ENCODE measurements around the gene ELMO2. TPM values are rescaled to one million over a fixed set of nuclear protein-coding genes. Genes with fewer than 3 reads are reported as not detected.
A peak's percentile ranks its signal among the peaks of the same experiment; 100 is the strongest.
"Not testable (repeated sequence)": the region's sequence is repeated elsewhere in the genome, so short reads cannot be mapped to it uniquely, and the experiment has no call there.

ELMO2 gene
- total RNA-seq, 2 experiments from 2014 or later: 80.3 to 85.5 TPM

GRCh38 chr20:46399401-46399800 is 7.0 kb downstream of the ELMO2 start:
- DNase-seq (no peak), ATAC-seq (no peak)
- H3K36me3 Mint-ChIP-seq: peaks cover 30% of the 10 kb centered on the region
- H3K27me3 Mint-ChIP-seq: no peaks in the 10 kb centered on the region
- H3K27ac Mint-ChIP-seq: peak overlapping the region; percentile 84
- peak overlapping the region; percentile 26 for H3K4me3 Mint-ChIP-seq
- CTCF ChIA-PET: interaction anchor here (1.0 to 1.8 kb wide), 4 partner anchors 35 to 93 kb away, joined by 3 to 8 read pairs (median 3); no protein-coding TSS in a partner anchor
- H3K4me1 Mint-ChIP-seq: peaks cover 57% of the 10 kb centered on the region
- no peaks in the 10 kb centered on the region for H3K9me3 Mint-ChIP-seq (ENCODE audit: low read depth)

DNA sequence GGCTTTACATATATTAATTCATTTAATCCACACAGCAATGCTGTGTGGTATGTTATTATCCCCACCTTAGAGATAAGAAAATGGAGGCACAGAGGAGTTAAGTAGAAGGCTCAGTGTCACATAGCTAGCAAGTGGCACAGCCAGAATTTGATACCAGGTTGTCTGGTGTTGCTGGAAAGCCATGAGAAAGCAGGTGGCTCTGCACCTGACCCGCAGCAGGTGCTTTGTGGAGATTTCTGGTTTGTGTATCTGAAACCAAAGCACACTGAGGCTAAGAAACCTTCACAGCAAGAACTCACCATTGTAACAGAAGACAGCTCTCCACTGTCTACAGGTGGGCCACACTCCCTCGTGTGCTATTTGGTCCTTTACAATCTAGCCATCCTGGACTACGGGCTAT is 7.5 kb downstream of the ELMO2 start:
- Mint-ChIP-seq H3K27ac (peak overlapping the region; percentile 84), H3K4me3 (no peak overlapping the region), H3K27me3 (no peaks in the 10 kb centered on the region), H3K4me1 (peaks cover 53% of the 10 kb centered on the region), H3K9me3 (ENCODE audit: low read depth) (no peaks in the 10 kb centered on the region), H3K36me3 (peaks cover 30% of the 10 kb centered on the region)
- CTCF ChIA-PET: interaction anchor here (0.6 to 1.8 kb wide), 5 partner anchors 35 to 499 kb away, joined by 3 to 8 read pairs (median 3); no protein-coding TSS in a partner anchor
- DNase-seq: no peak
- no peak for ATAC-seq

GRCh38 chr20:46396052-46396740 is 10.2 kb downstream of the ELMO2 start:
- CTCF ChIA-PET: no interaction called here
- peaks cover 37% of the 10 kb centered on the region for H3K36me3 Mint-ChIP-seq

GRCh38 chr20:46394872-46395760 is 11.3 kb downstream of the ELMO2 start:
- peaks cover 14% of the 10 kb centered on the region for H3K4me1 Mint-ChIP-seq
- CTCF ChIA-PET: no interaction called here
- H3K36me3 Mint-ChIP-seq: peaks cover 43% of the 10 kb centered on the region
- ATAC-seq: no peak
- DNase-seq: no peak
- no peaks in the 10 kb centered on the region for H3K27me3 Mint-ChIP-seq
- no peak overlapping the region for H3K4me3 Mint-ChIP-seq
- H3K27ac Mint-ChIP-seq: no peak overlapping the region
- no peaks in the 10 kb centered on the region for H3K9me3 Mint-ChIP-seq (ENCODE audit: low read depth)

More at GRCh38 chr20:46396052-46396740, 10.2 kb downstream of the ELMO2 start:
- Mint-ChIP-seq H3K27me3 (no peaks in the 10 kb centered on the region), H3K4me3 (no peak overlapping the region), H3K4me1 (peaks cover 25% of the 10 kb centered on the region), H3K27ac (no peak overlapping the region), H3K9me3 (ENCODE audit: low read depth) (no peaks in the 10 kb centered on the region)
- ATAC-seq (no peak), DNase-seq (no peak)

DNA sequence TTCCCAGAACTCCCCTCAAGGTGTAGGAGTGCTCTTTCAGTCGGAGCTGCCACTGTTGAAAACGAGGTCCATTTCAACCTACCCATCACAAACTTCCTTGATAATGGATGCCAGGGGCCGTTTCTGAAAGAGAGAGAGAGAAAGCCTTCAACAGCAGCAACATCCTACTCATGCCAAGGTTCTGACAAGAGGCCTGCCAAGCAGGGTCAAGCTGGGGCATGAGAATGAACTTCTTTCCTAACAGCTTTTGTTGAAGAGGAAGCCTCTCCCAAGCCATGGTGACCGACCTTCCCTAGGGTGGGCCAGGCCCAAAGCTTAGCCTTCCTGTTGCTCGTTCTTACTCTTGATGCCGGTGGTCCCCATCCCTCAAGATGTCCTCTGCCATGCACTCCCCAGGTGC is 12.4 kb downstream of the ELMO2 start:
- Mint-ChIP-seq H3K27me3 (no peaks in the 10 kb centered on the region), H3K4me3 (no peak overlapping the region), H3K4me1 (peaks cover 5% of the 10 kb centered on the region), H3K27ac (no peak overlapping the region), H3K9me3 (ENCODE audit: low read depth) (no peaks in the 10 kb centered on the region), H3K36me3 (peaks cover 40% of the 10 kb centered on the region)
- ATAC-seq (no peak), DNase-seq (no peak)
- CTCF ChIA-PET: interaction anchor here (1.2 to 1.7 kb wide), 2 partner anchors 10 to 13 kb away, joined by 3 read pairs; partner anchors contain the start of gene ELMO2

- Mint-ChIP-seq H3K27ac (no peak overlapping the region), H3K36me3 (peaks cover 43% of the 10 kb centered on the region), H3K9me3 (ENCODE audit: low read depth) (no peaks in the 10 kb centered on the region), H3K4me3 (no peak overlapping the region), H3K4me1 (no peaks in the 10 kb centered on the region), H3K27me3 (no peaks in the 10 kb centered on the region)
- DNase-seq: no peak
- CTCF ChIA-PET: no interaction called here
- no peak for ATAC-seq
These were observed 17.5 kb downstream of the ELMO2 start for GRCh38 chr20:46388937-46389336.

GRCh38 chr20:46388201-46388836 is 18.1 kb downstream of the ELMO2 start:
- CTCF ChIA-PET: interaction anchor here (0.8 kb wide), 1 partner anchor 24 kb away, joined by 3 read pairs; no protein-coding TSS in a partner anchor
- Mint-ChIP-seq H3K27ac (no peak overlapping the region), H3K36me3 (peaks cover 44% of the 10 kb centered on the region)

DNA sequence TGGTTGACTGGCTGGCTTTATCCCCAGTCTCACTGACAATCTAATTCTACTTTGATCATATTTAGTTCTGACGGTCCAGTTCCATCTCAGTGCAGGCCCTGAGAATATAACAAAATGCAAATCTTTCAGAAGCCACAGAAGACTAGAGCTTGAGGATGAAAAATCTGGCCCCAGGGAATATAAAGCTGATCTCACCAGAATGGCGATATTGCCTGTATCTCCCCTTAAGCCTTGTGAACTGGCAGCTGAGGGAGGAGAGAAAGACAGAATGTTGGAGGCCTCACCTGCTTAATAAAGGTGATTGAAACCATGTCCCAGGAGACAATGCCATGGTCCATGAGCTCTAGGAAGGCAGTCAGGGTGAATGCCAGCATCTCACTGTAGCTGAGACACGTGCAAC is 19.4 kb downstream of the ELMO2 start:
- H3K9me3 Mint-ChIP-seq (ENCODE audit: low read depth); H3K4me3 Mint-ChIP-seq; ATAC-seq; H3K27me3 Mint-ChIP-seq; H3K4me1 Mint-ChIP-seq; DNase-seq: not testable (repeated sequence)
- CTCF ChIA-PET: interaction anchor here (1.6 kb wide), 1 partner anchor 38 kb away, joined by 4 read pairs; no protein-coding TSS in a partner anchor
- H3K36me3 Mint-ChIP-seq: peaks cover 44% of the 10 kb centered on the region
- H3K27ac Mint-ChIP-seq: peak overlapping the region; percentile 1

More at GRCh38 chr20:46388201-46388836, 18.1 kb downstream of the ELMO2 start:
- no peak for ATAC-seq
- Mint-ChIP-seq H3K9me3 (ENCODE audit: low read depth) (no peaks in the 10 kb centered on the region), H3K27me3 (no peaks in the 10 kb centered on the region), H3K4me3 (no peak overlapping the region), H3K4me1 (no peaks in the 10 kb centered on the region)
- no peak for DNase-seq

- no peak for ATAC-seq
- Mint-ChIP-seq H3K27me3 (no peaks in the 10 kb centered on the region), H3K9me3 (ENCODE audit: low read depth) (no peaks in the 10 kb centered on the region), H3K4me3 (no peak overlapping the region), H3K27ac (no peak overlapping the region), H3K36me3 (peaks cover 45% of the 10 kb centered on the region), H3K4me1 (no peaks in the 10 kb centered on the region)
- CTCF ChIA-PET: no interaction called here
- no peak for DNase-seq
These were observed 27.9 kb downstream of the ELMO2 start for GRCh38 chr20:46378412-46379009.

GRCh38 chr20:46377518-46377917 is 28.9 kb downstream of the ELMO2 start:
- ATAC-seq (no peak), DNase-seq (no peak)
- Mint-ChIP-seq H3K27ac (no peak overlapping the region), H3K36me3 (peaks cover 49% of the 10 kb centered on the region), H3K4me1 (no peaks in the 10 kb centered on the region), H3K27me3 (no peaks in the 10 kb centered on the region), H3K4me3 (no peak overlapping the region), H3K9me3 (ENCODE audit: low read depth) (no peaks in the 10 kb centered on the region)
- CTCF ChIA-PET: no interaction called here

DNA sequence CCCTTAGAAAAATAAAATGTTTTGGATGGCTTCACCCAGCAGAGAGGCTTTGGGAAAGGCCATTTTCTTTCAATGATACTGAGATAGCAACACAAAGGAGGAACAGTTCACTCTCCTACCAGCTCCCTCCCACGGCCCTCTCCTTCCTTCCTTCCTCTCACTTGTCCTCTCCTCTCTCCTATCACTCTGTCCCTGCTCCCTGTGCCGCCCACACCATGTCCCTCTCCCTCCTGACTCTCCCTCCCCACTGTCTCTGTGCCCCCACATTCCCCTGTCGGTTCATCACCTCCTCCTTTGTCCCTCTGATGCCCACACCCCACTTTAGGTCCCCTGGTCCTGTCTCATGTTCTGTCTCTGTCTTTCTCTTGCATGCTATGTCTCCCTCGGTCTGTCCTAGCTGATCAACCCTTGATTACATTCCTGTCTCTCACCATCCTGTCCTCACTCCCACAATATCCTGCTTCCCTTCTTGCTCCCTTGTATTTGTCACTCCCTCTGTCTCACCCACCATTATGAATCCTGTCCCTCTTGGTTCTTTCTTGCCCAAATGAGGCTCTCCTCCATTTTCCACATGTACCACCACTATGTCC is 30.1 kb downstream of the ELMO2 start:
- Mint-ChIP-seq H3K4me1 (no peaks in the 10 kb centered on the region), H3K27me3 (no peaks in the 10 kb centered on the region), H3K36me3 (peaks cover 55% of the 10 kb centered on the region), H3K4me3 (no peak overlapping the region), H3K9me3 (ENCODE audit: low read depth) (no peaks in the 10 kb centered on the region), H3K27ac (peak overlapping the region; percentile 14)
- CTCF ChIA-PET: no interaction called here
- ATAC-seq (no peak), DNase-seq (no peak)

DNA sequence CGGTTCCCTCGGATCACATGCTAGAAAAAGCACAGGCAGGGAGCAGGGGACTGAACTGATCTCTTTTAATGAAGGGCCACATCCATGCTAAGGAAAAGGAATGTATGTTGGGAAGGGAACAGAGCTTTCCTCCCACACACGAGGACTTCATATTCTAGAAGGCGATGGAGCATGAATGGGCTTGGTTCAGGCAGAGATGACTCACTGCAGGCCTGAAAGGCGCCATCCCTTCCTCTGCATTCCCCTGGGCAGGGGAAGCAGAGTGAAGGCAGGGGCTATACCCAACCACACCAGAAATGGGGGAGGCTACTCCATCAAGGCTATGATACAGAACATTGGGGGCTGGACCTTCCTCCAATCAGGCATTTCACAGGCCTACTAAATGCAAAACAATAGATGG is 30.6 kb downstream of the ELMO2 start:
- no peaks in the 10 kb centered on the region for H3K27me3 Mint-ChIP-seq
- H3K4me1 Mint-ChIP-seq: no peaks in the 10 kb centered on the region
- H3K36me3 Mint-ChIP-seq: peaks cover 59% of the 10 kb centered on the region
- no peaks in the 10 kb centered on the region for H3K9me3 Mint-ChIP-seq (ENCODE audit: low read depth)
- H3K4me3 Mint-ChIP-seq: no peak overlapping the region
- no peak overlapping the region for H3K27ac Mint-ChIP-seq
- DNase-seq: no peak
- CTCF ChIA-PET: no interaction called here
- ATAC-seq: no peak

GRCh38 chr20:46374383-46374782 is 32.0 kb downstream of the ELMO2 start:
- H3K4me1 Mint-ChIP-seq: peaks cover 4% of the 10 kb centered on the region
- peaks cover 59% of the 10 kb centered on the region for H3K36me3 Mint-ChIP-seq
- H3K9me3 Mint-ChIP-seq (ENCODE audit: low read depth): no peaks in the 10 kb centered on the region
- H3K4me3 Mint-ChIP-seq: no peak overlapping the region
- CTCF ChIA-PET: interaction anchor here (1.4 kb wide), 1 partner anchor 32 kb away, joined by 3 read pairs; the partner anchor contains the start of gene ELMO2
- no peaks in the 10 kb centered on the region for H3K27me3 Mint-ChIP-seq
- no peak for ATAC-seq
- no peak for DNase-seq
- H3K27ac Mint-ChIP-seq: no peak overlapping the region

All from activated CD8-positive, alpha-beta memory T cell treated with anti-CD3 and anti-CD28 coated beads, Interleukin-2, amount 10 ng/mL, durations not matched to agents 7 days and 5 days (primary cell).